PFSK-1 (cell line): ENCODE data around the gene GOLGA5.

Source experiments
- POLR2AphosphoS5 ChIP-seq: IDR thresholded peaks from 2 replicates; pipeline ENCODE4 v1.6.1; 2012; ENCODE audit warnings: low read depth, mild to moderate bottlenecking, control low read depth, low read length, moderate library complexity
- SIN3A ChIP-seq: IDR thresholded peaks from 2 replicates; pipeline ENCODE4 v1.6.1; 2012; ENCODE audit warnings: mild to moderate bottlenecking, low read length, moderate library complexity, borderline replicate concordance; ENCODE audit not compliant: insufficient read depth
- TAF1 ChIP-seq: IDR thresholded peaks from 2 replicates; pipeline ENCODE4 v1.6.1; 2012; ENCODE audit warnings: low read length, control low read depth, borderline replicate concordance; ENCODE audit not compliant: insufficient read depth
- TF ChIP-seq, protein P1 (sequence below), 2 experiments: IDR thresholded peaks; 2 replicates each; pipeline versions ENCODE4 v1.6.1 to v1.8.0; 2011 to 2012; ENCODE audit warnings: low read depth in 2 of 2, low read length in 2 of 2, control low read depth in 1 of 2, inconsistent platforms in 1 of 2, mild to moderate bottlenecking in 1 of 2, moderate library complexity in 1 of 2; ENCODE audit not compliant: insufficient read depth in 1 of 2

DNA sequence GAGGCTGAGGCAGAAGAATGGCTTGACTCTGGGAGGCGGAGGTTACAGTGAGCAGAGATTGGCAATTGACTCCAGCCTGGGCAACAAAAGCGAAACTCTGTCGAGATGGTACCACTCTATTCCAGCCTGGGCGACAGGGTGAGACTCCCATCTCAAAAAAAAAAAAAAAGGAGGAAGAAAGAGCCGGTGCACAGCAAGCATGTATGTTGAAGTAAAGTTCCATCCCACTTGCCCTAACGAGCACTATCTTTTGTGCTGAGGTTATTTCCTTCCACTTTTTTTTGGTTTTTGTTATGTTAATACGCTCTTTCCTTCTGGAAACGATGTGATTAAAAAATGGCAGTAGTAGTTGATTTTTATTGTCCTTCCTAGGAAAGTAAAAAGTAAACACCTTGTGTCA is 19.5 kb upstream of the GOLGA5 start:
- TF ChIP-seq POLR2AphosphoS5 (no peak), SIN3A (no peak), TAF1 (no peak)
- TF ChIP-seq, protein P1, sequence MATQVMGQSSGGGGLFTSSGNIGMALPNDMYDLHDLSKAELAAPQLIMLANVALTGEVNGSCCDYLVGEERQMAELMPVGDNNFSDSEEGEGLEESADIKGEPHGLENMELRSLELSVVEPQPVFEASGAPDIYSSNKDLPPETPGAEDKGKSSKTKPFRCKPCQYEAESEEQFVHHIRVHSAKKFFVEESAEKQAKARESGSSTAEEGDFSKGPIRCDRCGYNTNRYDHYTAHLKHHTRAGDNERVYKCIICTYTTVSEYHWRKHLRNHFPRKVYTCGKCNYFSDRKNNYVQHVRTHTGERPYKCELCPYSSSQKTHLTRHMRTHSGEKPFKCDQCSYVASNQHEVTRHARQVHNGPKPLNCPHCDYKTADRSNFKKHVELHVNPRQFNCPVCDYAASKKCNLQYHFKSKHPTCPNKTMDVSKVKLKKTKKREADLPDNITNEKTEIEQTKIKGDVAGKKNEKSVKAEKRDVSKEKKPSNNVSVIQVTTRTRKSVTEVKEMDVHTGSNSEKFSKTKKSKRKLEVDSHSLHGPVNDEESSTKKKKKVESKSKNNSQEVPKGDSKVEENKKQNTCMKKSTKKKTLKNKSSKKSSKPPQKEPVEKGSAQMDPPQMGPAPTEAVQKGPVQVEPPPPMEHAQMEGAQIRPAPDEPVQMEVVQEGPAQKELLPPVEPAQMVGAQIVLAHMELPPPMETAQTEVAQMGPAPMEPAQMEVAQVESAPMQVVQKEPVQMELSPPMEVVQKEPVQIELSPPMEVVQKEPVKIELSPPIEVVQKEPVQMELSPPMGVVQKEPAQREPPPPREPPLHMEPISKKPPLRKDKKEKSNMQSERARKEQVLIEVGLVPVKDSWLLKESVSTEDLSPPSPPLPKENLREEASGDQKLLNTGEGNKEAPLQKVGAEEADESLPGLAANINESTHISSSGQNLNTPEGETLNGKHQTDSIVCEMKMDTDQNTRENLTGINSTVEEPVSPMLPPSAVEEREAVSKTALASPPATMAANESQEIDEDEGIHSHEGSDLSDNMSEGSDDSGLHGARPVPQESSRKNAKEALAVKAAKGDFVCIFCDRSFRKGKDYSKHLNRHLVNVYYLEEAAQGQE (IDR thresholded peaks at IDR 0.05; ENCODE audit: insufficient read depth in 1 of 2, low read depth in 2 of 2, low read length in 2 of 2), result no peak
